K562 (cell line): ENCODE results near the gene CIAO1. TPM values are rescaled to one million over a fixed set of nuclear protein-coding genes. Genes with fewer than 3 reads are reported as not detected.
A peak's percentile ranks its signal among the peaks of the same experiment; 100 is the strongest.

ENCODE experiments used
- ATF1 ChIP-seq, 2 experiments: fragments of 450-650 bp in 1 of 2; IDR thresholded peaks; 2 replicates each; pipeline ENCODE4 v1.6.1; 2016; ENCODE audit warnings: missing compliant biosample characterization in 1 of 2, missing genetic modification characterization in 1 of 2
- CHD7 ChIP-seq: fragments of 200-600 bp; sonication (generic); IDR thresholded peaks from one replicate; pipeline ENCODE4 v1.6.1; 2012; ENCODE audit warnings: mild to moderate bottlenecking, low read depth, low read length, inconsistent platforms
- PBX2 ChIP-seq, 2 experiments: IDR thresholded peaks in 1 of 2; conservative IDR thresholded peaks in 1 of 2; 2 replicates each; pipeline ENCODE4 v1.6.1; 2016; ENCODE audit warnings: low read depth in 2 of 2, mild to moderate bottlenecking in 1 of 2, missing compliant biosample characterization in 1 of 2, missing genetic modification characterization in 1 of 2, moderate library complexity in 1 of 2
- PYGO2 ChIP-seq: fragments of 450-650 bp; IDR thresholded peaks from 2 replicates; pipeline ENCODE4 v1.6.1; 2016; ENCODE audit warnings: mild to moderate bottlenecking, missing genetic modification characterization, moderate library complexity, missing compliant biosample characterization
- TFAP4 ChIP-seq: sonication (generic); formaldehyde crosslinking; IDR thresholded peaks from 2 replicates; pipeline ENCODE4 v1.8.0; 2022; ENCODE audit warnings: missing genetic modification reagents, mild to moderate bottlenecking, moderate library complexity, borderline replicate concordance
- ZEB2 ChIP-seq: fragments of 450-650 bp; IDR thresholded peaks from 2 replicates; pipeline ENCODE4 v1.6.1; 2016
- polyA plus RNA-seq, 8 experiments: library from polyadenylated mRNA; depleted of rRNA in 4 of 8; stranded (reverse) in 5 of 8; unstranded in 3 of 8; fragments of >200 nt; fragmentation: Nextera tagmentation in 2 of 8; fragmentation: Illumina TruSeq in 1 of 8; extraction: Ambion mirVana in 2 of 8; extraction: Trizol in 1 of 8; gene quantifications; 2 replicates each; pipeline versions ENCODE4 v1.2.1 to v1.2.3, GENCODE V29; 2011 to 2014; ENCODE audit warnings: inconsistent platforms in 1 of 8, missing spikeins in 1 of 8
- total RNA-seq, 7 experiments: library from RNA; depleted of rRNA in 6 of 7; stranded (reverse); fragments of >200 nt in 6 of 7; fragmentation: Illumina TruSeq in 2 of 7; extraction: Trizol in 2 of 7; gene quantifications; 2 replicates each; pipeline versions ENCODE4 v1.2.1 to v1.2.3, GENCODE V29; 2011 to 2021; ENCODE audit warnings: low replicate concordance in 1 of 7

Gene CIAO1
- total and polyA plus RNA-seq, 9 of the 15 experiments (the other 6 are each of a cell fraction or from before 2014, with no cell fraction given) = 11.4 to 156 (median 92.8) TPM

GRCh38 chr2:96260387-96261260 lies 5.4 kb upstream of the CIAO1 start (continued):
- TF ChIP-seq CHD7 (no peak), ZEB2 (peak; percentile 78), ATF1 (CRISPR knock-in tag; IDR thresholded peaks at IDR 0.05) (no peak), ATF1 (tag; IDR thresholded peaks at IDR 0.05) (0 out of 2 replicates have a peak, but pooled peaks have one; percentile 47), PBX2 (CRISPR knock-in tag; IDR thresholded peaks at IDR 0.05; ENCODE audit: low read depth) (no peak), PBX2 (tag; conservative IDR thresholded peaks at IDR 0.05; ENCODE audit: low read depth) (peak; percentile 26; the same call in 1 of the 2 replicates), TFAP4 (CRISPR knock-in tag) (peak; percentile 45; the same call in 1 of the 2 replicates), PYGO2 (tag) (no peak)
